ENCODE data around the gene CERS4. TPM values are rescaled to one million over a fixed set of nuclear protein-coding genes. Genes with fewer than 3 reads are reported as not detected.
"Not testable (repeated sequence)": the region's sequence is repeated elsewhere in the genome, so short reads cannot be mapped to it uniquely, and the experiment has no call there.

The CERS4 gene
- total and polyA plus RNA-seq, 2 experiments from 2014 or later, result 82.6 to 86.0 TPM

DNA sequence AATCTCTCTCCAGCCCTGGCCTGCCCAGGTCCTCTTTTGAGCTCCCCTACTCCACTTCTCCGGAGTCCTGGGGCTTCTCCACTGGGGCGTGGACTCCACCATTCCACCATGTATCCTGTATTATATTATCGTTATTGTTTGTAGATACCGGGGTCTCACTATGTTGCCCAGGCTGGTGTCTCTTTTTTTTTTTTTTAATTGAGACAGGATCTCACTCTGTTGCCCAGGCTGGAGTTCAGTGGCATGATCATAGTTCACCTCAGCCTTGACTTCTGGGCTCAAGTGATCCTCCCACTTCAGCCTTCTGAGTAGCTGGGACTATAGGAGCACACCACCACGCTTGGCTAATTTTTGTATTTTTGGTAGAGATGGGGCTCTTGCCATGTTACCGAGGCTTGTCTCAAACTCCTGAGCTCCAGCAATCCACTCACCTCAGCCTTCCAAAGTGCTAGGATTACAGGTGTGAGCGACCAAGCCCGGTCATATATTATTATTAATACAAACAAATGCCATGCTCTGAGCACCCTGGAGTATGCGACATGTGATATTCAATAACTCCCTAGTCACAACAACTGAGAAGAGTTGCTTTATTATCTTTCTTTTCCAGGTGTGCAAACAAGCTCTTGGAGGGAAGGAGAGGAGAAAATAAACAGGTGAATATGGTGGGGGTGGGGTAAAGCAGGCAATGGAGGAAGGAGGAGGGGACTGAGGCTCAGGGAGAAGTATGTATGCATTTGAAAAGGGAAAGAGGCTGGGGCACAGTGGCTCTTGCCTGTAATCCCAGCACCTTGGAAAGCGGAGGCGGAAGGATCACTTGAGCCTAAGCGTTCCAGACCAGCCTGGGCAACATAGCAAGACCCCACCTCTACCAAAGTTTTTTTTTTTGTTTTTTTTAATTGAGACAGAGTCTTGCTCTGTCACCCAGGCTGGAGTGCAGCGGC is 2.8 kb upstream of the CERS4 start:
- H3K27me3 ChIP-seq, result no peaks in the 10 kb centered on the region
- TF ChIP-seq, protein P1, sequence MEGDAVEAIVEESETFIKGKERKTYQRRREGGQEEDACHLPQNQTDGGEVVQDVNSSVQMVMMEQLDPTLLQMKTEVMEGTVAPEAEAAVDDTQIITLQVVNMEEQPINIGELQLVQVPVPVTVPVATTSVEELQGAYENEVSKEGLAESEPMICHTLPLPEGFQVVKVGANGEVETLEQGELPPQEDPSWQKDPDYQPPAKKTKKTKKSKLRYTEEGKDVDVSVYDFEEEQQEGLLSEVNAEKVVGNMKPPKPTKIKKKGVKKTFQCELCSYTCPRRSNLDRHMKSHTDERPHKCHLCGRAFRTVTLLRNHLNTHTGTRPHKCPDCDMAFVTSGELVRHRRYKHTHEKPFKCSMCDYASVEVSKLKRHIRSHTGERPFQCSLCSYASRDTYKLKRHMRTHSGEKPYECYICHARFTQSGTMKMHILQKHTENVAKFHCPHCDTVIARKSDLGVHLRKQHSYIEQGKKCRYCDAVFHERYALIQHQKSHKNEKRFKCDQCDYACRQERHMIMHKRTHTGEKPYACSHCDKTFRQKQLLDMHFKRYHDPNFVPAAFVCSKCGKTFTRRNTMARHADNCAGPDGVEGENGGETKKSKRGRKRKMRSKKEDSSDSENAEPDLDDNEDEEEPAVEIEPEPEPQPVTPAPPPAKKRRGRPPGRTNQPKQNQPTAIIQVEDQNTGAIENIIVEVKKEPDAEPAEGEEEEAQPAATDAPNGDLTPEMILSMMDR (IDR thresholded peaks at IDR 0.05; ENCODE audit: poor library complexity), result no peak
- TF ChIP-seq EZH2phosphoT487 (IDR thresholded peaks at IDR 0.05; ENCODE audit: low read depth, severe bottlenecking, unreplicated experiment) (no peak), EZH2 (IDR thresholded peaks at IDR 0.05; ENCODE audit: borderline replicate concordance) (no peak)
- H2AFZ ChIP-seq, result no peak overlapping the region
- DNase-seq (ENCODE audit: low spot score), result peak; percentile 54
- no peak overlapping the region for H3K4me2 ChIP-seq
- no peaks in the 10 kb centered on the region for H3K9me3 ChIP-seq (ENCODE audit: low read depth)
- no peak overlapping the region for H3K4me3 ChIP-seq
- H3K9me2 ChIP-seq (replicated peaks; ENCODE audit: insufficient read depth), result no peaks in the 10 kb centered on the region
- H3K36me3 ChIP-seq (replicated peaks; ENCODE audit: insufficient read depth, low read depth), result no peaks in the 10 kb centered on the region
- peak overlapping the region; percentile 22 for H3K27ac ChIP-seq
- H3K4me1 ChIP-seq (ENCODE audit: insufficient read depth), result peaks cover 19% of the 10 kb centered on the region
- peaks cover 19% of the 10 kb centered on the region for H3K79me2 ChIP-seq
- peaks cover 10% of the 10 kb centered on the region for H4K20me1 ChIP-seq (ENCODE audit: insufficient read depth, poor library complexity, severe bottlenecking)
- 82% methylated on average over 13 of the region's 13 CpGs for WGBS (ENCODE audit: low lambda C conversion rate, missing lambda C conversion rate)

DNA sequence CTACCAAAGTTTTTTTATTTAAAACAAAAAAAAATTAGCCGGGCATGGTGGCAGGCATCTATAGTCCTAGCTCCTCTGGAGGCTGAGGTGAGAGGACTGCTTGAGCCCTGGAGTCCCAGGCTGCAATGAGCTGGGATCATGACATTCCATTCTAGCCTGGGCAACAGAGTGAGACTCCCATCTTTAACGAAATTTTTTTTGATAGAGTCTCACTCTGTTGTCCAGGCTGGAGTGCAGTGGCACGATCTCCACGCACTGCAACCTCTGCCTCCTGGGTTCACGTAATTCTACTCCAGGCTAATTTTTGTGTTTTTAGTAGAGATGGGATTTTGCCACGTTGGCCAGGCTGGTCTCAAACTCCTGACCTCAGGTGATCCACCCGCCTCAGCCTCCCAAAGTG is 1.8 kb upstream of the CERS4 start:
- Histone ChIP-seq H4K20me1 (ENCODE audit: insufficient read depth, poor library complexity, severe bottlenecking) (peaks cover 19% of the 10 kb centered on the region), H3K4me1 (ENCODE audit: insufficient read depth) (peaks cover 24% of the 10 kb centered on the region), H3K79me2 (peaks cover 28% of the 10 kb centered on the region)
- 98% methylated on average over 7 of the region's 7 CpGs for WGBS (ENCODE audit: low lambda C conversion rate, missing lambda C conversion rate)
- not testable (repeated sequence) for H3K27me3 ChIP-seq; H3K9me3 ChIP-seq (ENCODE audit: low read depth); H3K4me3 ChIP-seq; H3K4me2 ChIP-seq; DNase-seq (ENCODE audit: low spot score); H3K27ac ChIP-seq; H2AFZ ChIP-seq; H3K36me3 ChIP-seq (replicated peaks; ENCODE audit: insufficient read depth, low read depth); H3K9me2 ChIP-seq (replicated peaks; ENCODE audit: insufficient read depth)

DNA sequence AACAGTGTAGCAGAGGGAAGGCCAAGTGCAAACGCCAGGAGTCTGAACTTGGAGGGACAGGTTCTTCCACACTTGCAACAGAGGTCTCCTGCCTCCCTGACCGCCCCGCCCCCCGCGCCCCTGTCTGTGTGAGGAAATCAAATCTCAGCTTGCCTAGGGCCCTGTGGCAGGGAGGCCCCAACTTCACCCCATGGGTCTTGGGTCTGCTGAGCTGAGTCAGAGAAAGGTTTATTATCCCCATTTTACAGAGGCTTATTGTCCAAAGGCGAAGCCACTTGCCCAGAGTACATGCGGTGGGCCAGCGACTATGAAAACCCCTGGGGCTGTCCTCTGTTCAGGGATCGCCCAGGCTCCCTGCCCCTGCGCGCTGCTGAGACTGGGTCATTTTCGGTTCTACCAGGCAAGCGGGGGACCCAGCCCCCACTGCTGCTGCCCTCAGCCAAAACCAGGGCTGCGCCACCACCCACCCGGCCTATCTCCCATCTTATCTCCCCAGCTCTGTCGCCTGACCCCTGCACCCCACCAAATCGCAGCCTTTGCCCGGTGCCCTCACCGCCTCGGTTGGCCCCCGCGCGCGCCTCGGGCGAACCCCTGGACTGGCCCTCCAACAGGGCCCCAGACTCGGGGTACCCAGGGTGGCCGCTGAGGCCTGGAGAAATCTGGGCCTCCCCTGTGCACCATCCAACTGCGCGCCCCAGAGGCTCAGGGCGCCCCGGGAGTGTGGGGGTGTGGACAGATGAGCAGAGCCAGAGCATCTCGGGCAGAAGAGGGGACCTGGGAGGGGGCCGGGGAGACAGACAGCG is 850 bp upstream of the CERS4 start:
- H3K27me3 ChIP-seq, result no peaks in the 10 kb centered on the region
- H4K20me1 ChIP-seq (ENCODE audit: insufficient read depth, poor library complexity, severe bottlenecking), result peaks cover 25% of the 10 kb centered on the region
- peak overlapping the region; percentile 30 for H3K4me3 ChIP-seq
- peak overlapping the region; percentile 45 for H2AFZ ChIP-seq
- H3K36me3 ChIP-seq (replicated peaks; ENCODE audit: insufficient read depth, low read depth), result no peaks in the 10 kb centered on the region
- no peaks in the 10 kb centered on the region for H3K9me2 ChIP-seq (replicated peaks; ENCODE audit: insufficient read depth)
- H3K4me2 ChIP-seq, result peak overlapping the region; percentile 94
- peak overlapping the region; percentile 92 for H3K27ac ChIP-seq
- peaks cover 24% of the 10 kb centered on the region for H3K4me1 ChIP-seq (ENCODE audit: insufficient read depth)
- H3K9me3 ChIP-seq (ENCODE audit: low read depth), result no peaks in the 10 kb centered on the region
- peaks cover 38% of the 10 kb centered on the region for H3K79me2 ChIP-seq
- 33% methylated on average over 35 of the region's 35 CpGs for WGBS (ENCODE audit: low lambda C conversion rate, missing lambda C conversion rate)
- DNase-seq (ENCODE audit: low spot score), result peak; percentile 66
- no peak for TF ChIP-seq EZH2 (IDR thresholded peaks at IDR 0.05; ENCODE audit: borderline replicate concordance)
- TF ChIP-seq, protein P1 (IDR thresholded peaks at IDR 0.05; ENCODE audit: poor library complexity), result no peak
- no peak for TF ChIP-seq EZH2phosphoT487 (IDR thresholded peaks at IDR 0.05; ENCODE audit: low read depth, severe bottlenecking, unreplicated experiment)
